Mesothelial cell of epicardium (in vitro differentiated cells): Measurements from ENCODE around the gene UBXN1. TPM values are rescaled to one million over a fixed set of nuclear protein-coding genes. Genes with fewer than 3 reads are reported as not detected.
A peak's percentile ranks its signal among the peaks of the same experiment; 100 is the strongest.

Experiments used
- DNase-seq, 2 experiments: peaks; one replicate each; pipeline ENCODE4 v3.0.0; 2021; ENCODE audit warnings: low spot score in 2 of 2; ENCODE audit not compliant: unreplicated experiment in 2 of 2
- H3K27ac Mint-ChIP-seq: 2 replicates; pipeline ENCODE4 v1.8.0; 2021; ENCODE audit warnings: mixed read lengths
- H3K27me3 Mint-ChIP-seq: 2 replicates; pipeline ENCODE4 v1.8.0; 2021; ENCODE audit warnings: low read depth, mixed read lengths
- H3K36me3 Mint-ChIP-seq: 2 replicates; pipeline ENCODE4 v1.8.0; 2021; ENCODE audit warnings: mixed read lengths
- H3K4me1 Mint-ChIP-seq: 2 replicates; pipeline ENCODE4 v1.8.0; 2021; ENCODE audit warnings: mixed read lengths
- H3K4me3 Mint-ChIP-seq: 2 replicates; pipeline ENCODE4 v1.8.0; 2021; ENCODE audit warnings: mild to moderate bottlenecking, moderate library complexity, mixed read lengths
- H3K9me3 Mint-ChIP-seq: 2 replicates; pipeline ENCODE4 v1.8.0; 2021; ENCODE audit warnings: mixed read lengths
- CTCF ChIP-seq: fragments of 200-600 bp; sonication (generic); IDR thresholded peaks from one replicate; pipeline ENCODE4 v1.5.0; 2021; ENCODE audit warnings: antibody characterized with exemption; ENCODE audit not compliant: unreplicated experiment
- total RNA-seq: library from RNA; stranded (reverse); gene quantifications from 3 replicates; pipeline ENCODE4 v1.2.1, GENCODE V29; 2021

The UBXN1 gene
- total RNA-seq, 1 donor from 2014 or later: 119 TPM

- H3K36me3 Mint-ChIP-seq: peaks cover 18% of the 10 kb centered on the region
These were observed 5.7 kb downstream of the UBXN1 start for GRCh38 chr11:62673196-62673525.

GRCh38 chr11:62671608-62672389 is 7.1 kb downstream of the UBXN1 start, which contains the start of the genes LBHD1 and UQCC3:
Gene LBHD1, minus strand, starts transcription at chr11:62672267. Its CDS starts 2,236 bp downstream, at chr11:62670031.
Gene UQCC3, plus strand, starts transcription at chr11:62671673. Its CDS starts 73 bp downstream, at chr11:62671746.
- Mint-ChIP-seq H3K4me1 (peaks cover 23% of the 10 kb centered on the region), H3K27me3 (no peaks in the 10 kb centered on the region), H3K27ac (peak within 1 kb of the TSS; percentile 99), H3K9me3 (no peaks in the 10 kb centered on the region), H3K4me3 (peak within 1 kb of the TSS; percentile 100), H3K36me3 (peaks cover 10% of the 10 kb centered on the region)
- no peak for TF ChIP-seq CTCF
- peak; percentile 57 to 79 for DNase-seq

More at GRCh38 chr11:62673196-62673525, 5.7 kb downstream of the UBXN1 start:
- Mint-ChIP-seq H3K4me1 (peaks cover 24% of the 10 kb centered on the region), H3K27ac (peak overlapping the region; percentile 47), H3K4me3 (peak overlapping the region; percentile 100), H3K27me3 (no peaks in the 10 kb centered on the region), H3K9me3 (no peaks in the 10 kb centered on the region)
- no peak for TF ChIP-seq CTCF
- no peak for DNase-seq

- Mint-ChIP-seq H3K4me3 (peak overlapping the region; percentile 100), H3K4me1 (peaks cover 29% of the 10 kb centered on the region), H3K36me3 (peaks cover 9% of the 10 kb centered on the region), H3K27ac (peak overlapping the region; percentile 99), H3K27me3 (no peaks in the 10 kb centered on the region), H3K9me3 (no peaks in the 10 kb centered on the region)
- TF ChIP-seq CTCF: no peak
- no peak for DNase-seq
These were observed 7.7 kb downstream of the UBXN1 start for GRCh38 chr11:62671236-62671607.

- TF ChIP-seq CTCF: no peak
- peaks cover 32% of the 10 kb centered on the region for H3K4me1 Mint-ChIP-seq
- peaks cover 3% of the 10 kb centered on the region for H3K36me3 Mint-ChIP-seq
- no peak overlapping the region for H3K4me3 Mint-ChIP-seq
- H3K9me3 Mint-ChIP-seq: no peaks in the 10 kb centered on the region
- no peaks in the 10 kb centered on the region for H3K27me3 Mint-ChIP-seq
- H3K27ac Mint-ChIP-seq: peak overlapping the region; percentile 79
- DNase-seq: no peak
These were observed 9.3 kb downstream of the UBXN1 start for GRCh38 chr11:62669420-62670161.

GRCh38 chr11:62667460-62667859 is 11.4 kb downstream of the UBXN1 start:
- H3K27me3 Mint-ChIP-seq: no peaks in the 10 kb centered on the region
- peak overlapping the region; percentile 96 for H3K4me3 Mint-ChIP-seq
- no peaks in the 10 kb centered on the region for H3K9me3 Mint-ChIP-seq
- TF ChIP-seq CTCF: no peak
- H3K36me3 Mint-ChIP-seq: peaks cover 5% of the 10 kb centered on the region
- peaks cover 32% of the 10 kb centered on the region for H3K4me1 Mint-ChIP-seq
- DNase-seq: no peak
- H3K27ac Mint-ChIP-seq: peak overlapping the region; percentile 97
